GM19035 (cell line): ENCODE results near the gene XIRP2.
A peak's percentile ranks its signal among the peaks of the same experiment; 100 is the strongest.

Source experiments
- ATAC-seq: cut with Tn5 transposase; IDR thresholded peaks from one replicate; pipeline ENCODE4 v1.9.1; 2021; ENCODE audit not compliant: unreplicated experiment

Gene XIRP2

DNA sequence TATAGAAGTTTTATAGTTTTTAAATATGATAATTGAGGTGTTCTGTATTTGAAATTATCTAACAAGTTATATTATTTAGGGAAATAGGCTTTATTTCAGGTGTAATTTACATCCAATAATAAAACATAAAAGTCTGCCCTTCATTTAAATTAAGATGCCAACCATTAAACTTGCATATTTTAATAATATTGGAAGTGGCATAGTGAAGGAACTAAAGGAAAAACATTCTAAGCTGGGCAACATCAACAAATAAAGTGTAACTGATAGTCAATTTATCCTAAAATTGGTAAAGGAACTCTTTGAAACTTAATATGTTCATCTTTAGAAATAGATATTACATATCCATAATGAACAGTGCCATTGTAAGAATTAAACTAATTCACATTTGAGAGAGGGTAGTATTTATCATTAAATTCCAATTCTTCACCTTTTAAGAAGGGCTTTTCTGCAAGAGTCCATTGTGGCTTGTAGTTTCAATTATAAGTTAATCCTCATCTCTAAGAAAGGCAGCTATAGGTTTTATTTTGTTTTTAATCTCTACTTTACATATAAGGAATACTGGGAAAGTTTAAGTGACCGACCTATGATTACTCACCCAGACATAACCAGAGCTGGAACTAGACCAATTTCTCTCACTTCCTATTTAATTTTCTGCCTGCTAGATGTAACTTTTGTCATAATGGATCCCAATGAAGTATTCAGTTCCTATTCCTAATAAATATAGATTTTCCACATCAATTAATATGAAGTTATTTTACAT is 401.6 kb downstream of the XIRP2 start:
- ATAC-seq: no peak

DNA sequence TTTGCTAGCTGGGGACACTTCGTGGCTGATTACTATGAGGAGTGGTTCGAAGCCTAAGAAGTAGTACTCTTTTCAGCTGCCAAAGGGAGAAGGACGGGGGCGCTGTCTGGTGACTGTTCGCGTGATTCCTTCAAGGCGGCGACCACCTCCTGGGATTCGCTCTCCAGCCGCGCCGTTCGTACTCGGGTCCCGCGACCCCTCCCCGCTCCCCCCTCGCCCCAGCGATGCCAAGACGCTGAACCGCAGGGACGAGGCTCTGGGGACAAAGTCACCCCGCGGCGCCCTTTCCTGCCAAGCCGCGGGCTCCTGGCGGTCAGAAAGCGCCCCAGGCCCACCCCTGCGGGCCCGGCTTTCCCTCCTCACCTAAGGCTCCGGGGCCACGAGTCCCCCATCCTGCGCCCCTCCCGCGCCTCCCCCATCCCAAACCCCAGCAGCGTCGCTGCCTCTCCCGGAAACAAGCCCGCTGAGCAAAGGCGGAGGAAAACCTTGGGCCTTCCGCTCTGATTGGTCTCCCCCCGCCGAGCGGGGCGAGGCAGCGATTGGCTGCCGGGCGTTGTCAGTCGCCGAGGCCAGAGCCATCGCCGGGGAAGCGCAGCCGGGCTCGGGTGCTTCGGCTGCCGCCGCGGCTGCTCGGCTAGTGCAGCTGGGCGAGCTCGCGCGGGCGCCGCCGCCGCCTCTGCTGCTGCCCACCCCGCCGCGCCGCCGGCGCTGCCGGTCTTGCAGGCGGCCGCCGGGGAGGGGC is 404.3 kb downstream of the XIRP2 start, which contains the start of gene B3GALT1:
Gene B3GALT1 (plus strand): TSS at position 572 of the 742 bp plus-strand sequence.
- peak; percentile 99 for ATAC-seq

GRCh38 chr2:167293172-167293781 is 405.0 kb downstream of the XIRP2 start:
- ATAC-seq: peak; percentile 14

DNA sequence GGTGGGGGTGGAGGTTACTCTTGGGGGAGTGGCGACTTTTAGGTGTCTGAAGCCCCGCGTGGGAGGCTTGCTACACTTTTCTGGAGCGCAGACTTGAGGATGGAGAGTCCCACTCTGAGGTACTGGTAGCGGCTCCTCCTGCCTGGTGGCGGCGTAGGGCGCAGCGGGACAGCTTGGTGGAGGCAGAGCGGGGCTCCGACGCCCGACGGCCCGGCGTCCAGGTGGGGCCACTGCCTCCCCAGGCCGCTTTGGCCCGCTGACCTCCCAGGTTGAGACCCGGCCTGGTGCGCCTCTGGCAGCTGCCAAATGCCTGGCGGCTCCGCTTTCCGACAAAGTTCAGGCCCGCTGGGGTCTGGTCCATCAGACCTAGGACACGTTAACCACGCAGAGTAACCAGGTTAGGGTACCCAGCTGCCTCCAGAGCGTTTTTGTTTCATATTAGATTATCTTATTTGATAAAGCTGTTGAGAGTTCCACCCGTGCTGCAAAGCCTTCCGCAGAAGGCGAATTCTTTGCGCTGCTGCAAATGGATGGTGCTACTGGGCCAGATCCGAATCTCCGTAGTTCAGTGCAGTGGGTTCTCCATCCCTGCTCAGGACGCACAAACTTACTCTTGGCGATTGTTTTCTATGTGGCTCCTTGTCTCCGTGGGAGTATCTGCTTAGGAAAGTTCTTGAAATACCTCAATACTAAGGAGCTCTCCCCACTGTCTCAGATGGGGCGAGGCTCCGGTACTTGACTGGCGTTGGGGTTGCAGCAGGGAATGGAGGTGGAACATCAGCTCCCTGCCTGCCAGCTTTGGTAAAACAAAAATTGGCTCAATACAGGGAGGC is 405.9 kb downstream of the XIRP2 start:
- ATAC-seq: no peak

- no peak for ATAC-seq
Measured at GRCh38 chr2:167294776-167295140, 406.5 kb downstream of the XIRP2 start.

DNA sequence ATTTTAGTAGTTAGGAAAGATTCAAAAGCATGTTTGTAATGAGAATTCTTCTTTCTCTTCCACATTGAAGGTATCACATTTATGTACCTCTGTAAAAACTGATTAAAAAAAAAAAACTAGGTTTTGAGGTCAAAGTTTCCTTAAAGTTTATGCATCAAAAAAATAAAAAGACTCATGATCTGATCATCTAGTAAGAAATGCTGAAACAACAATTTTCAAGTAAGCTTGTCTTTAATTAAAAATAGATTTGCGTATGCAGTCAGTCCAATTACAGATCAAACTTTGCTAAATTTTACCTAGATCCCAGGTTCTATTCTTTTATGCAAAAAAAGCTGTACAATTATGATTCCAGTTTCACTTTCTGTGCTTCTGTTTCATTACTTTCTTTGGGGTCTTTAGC is 409.0 kb downstream of the XIRP2 start:
- no peak for ATAC-seq

- no peak for ATAC-seq
Measured at GRCh38 chr2:167298017-167298416, 409.7 kb downstream of the XIRP2 start.
